GM20000 (cell line): ENCODE results near the gene DOCK8.
A peak's percentile ranks its signal among the peaks of the same experiment; 100 is the strongest.

Experiments used
- DNase-seq: peaks from one replicate; pipeline ENCODE4 v3.0.0; 2012; ENCODE audit warnings: low spot score
- TF ChIP-seq, protein P1 (sequence below): IDR thresholded peaks from 2 replicates; pipeline ENCODE4 v1.5.1; 2012; ENCODE audit warnings: mild to moderate bottlenecking, control low read depth; ENCODE audit errors: extremely low read depth, missing control alignments

Gene DOCK8

GRCh38 chr9:462121-462520, 247.5 kb downstream of the DOCK8 start:
- no peak for DNase-seq

DNA sequence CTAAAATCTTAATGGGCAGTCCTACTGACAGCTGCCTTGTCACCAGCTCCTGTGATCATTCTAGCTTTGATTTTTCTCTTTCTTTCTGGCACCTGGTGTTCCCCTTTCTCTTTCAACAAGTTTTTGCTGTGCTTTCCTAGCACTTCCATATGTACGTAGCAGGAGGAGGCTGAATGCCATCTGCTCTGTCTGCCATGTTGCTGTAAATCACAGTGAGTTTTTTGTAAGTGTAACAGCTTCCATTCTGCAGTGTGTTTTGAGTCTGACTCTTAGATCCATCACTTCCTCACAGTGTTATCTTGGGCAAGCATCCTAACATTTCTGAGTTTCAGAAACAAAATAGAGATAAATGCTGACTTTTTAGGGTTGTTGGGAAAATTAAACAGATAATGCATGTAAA, 247.9 kb downstream of the DOCK8 start:
- TF ChIP-seq, protein P1, sequence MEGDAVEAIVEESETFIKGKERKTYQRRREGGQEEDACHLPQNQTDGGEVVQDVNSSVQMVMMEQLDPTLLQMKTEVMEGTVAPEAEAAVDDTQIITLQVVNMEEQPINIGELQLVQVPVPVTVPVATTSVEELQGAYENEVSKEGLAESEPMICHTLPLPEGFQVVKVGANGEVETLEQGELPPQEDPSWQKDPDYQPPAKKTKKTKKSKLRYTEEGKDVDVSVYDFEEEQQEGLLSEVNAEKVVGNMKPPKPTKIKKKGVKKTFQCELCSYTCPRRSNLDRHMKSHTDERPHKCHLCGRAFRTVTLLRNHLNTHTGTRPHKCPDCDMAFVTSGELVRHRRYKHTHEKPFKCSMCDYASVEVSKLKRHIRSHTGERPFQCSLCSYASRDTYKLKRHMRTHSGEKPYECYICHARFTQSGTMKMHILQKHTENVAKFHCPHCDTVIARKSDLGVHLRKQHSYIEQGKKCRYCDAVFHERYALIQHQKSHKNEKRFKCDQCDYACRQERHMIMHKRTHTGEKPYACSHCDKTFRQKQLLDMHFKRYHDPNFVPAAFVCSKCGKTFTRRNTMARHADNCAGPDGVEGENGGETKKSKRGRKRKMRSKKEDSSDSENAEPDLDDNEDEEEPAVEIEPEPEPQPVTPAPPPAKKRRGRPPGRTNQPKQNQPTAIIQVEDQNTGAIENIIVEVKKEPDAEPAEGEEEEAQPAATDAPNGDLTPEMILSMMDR, result no peak

More at GRCh38 chr9:462121-462520, 247.5 kb downstream of the DOCK8 start:
- TF ChIP-seq, protein P1, result no peak

DNA sequence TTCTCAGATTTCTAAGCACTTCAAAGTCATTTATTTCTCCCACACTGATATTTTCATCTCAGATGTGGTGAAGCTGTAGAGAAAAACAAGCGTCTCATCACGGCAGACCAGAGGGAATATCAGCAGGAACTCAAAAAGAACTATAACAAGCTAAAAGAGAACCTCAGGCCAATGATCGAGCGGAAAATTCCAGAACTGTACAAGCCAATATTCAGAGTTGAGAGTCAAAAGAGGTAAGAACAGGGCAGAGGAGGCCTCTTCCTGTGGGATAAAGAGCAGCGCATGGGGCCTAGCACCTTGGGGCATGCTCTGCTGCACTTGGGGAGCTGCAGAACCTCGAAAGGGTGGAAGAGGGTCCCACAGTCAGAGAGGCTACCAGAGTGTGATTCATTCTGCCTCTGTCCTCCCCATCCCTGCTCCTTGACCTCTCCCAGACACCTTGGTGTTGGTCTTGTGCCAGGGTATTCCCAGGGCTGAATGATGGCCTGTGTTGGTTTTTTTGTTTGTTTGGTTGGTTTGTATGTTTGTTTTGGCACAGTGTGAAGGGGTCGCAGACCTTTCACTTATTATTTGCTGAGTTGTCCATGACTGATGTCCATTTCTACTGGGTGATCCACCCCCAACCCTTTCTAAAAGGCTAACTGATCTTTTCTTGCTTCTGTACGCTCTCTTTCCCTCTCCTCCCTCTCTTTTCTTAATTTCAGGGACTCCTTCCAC, 248.9 kb downstream of the DOCK8 start:
- TF ChIP-seq, protein P1, result no peak
- DNase-seq, result no peak

More for the DNA sequence above, 247.9 kb downstream of the DOCK8 start:
- no peak for DNase-seq

DNA sequence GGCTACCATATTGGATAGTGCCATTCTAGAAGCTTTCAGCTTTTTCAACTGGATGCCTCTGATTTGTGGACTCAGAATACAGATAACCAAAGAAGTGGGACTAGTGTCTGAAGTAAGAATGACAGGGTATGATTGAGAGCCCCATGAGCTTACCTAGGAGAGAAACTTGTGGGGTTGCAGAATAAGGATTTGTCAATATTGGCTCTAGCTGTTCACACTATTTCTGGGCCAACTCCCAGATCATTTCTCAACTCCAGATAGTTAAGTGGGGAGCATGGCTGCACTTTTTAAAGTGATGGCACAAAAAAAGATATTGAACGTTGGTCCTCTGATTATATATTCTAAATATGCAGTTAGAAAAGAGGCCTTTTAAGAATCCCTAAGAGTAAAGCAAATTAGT, 252.1 kb downstream of the DOCK8 start:
- TF ChIP-seq, protein P1, result no peak
- no peak for DNase-seq

DNA sequence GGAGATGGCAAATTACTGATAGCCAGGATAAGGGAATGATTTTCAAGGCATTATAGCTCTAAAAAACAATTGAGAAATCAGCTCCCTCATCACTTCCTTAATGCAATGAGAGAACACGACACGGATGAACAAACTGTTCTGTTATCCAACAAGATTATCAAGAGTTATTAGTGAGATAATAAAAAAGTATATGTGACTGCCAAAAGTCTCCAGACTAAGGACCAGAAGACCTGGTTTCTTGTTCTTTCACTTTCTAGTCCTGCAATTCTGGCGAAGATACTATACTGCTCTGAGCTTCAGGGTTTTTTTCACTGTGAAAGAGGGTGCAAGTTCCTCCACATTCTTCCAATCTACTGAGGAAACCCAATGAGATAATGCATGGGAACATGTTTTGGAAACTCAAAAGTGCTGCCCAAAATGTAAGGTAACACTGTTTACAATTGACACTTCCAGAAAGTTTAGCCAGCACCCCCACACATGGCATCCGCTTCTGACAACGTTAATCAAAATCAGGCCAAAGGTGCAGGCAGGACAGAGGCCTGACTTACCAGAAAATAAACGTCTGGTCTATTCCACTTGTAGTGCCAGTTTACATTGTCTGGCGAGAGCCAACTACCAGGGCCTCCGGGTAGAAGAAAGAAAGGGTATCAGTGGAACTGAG, 254.2 kb downstream of the DOCK8 start:
- DNase-seq, result peak; percentile 26
- TF ChIP-seq, protein P1, result no peak

- peak; percentile 86 for DNase-seq
- TF ChIP-seq, protein P1, result no peak
Measured at GRCh38 chr9:469672-470551, 255.2 kb downstream of the DOCK8 start.
